ENCODE results near the gene HTRA2.
A peak's percentile ranks its signal among the peaks of the same experiment; 100 is the strongest.
"Not testable (repeated sequence)": the region's sequence is repeated elsewhere in the genome, so short reads cannot be mapped to it uniquely, and the experiment has no call there.

Gene HTRA2

DNA sequence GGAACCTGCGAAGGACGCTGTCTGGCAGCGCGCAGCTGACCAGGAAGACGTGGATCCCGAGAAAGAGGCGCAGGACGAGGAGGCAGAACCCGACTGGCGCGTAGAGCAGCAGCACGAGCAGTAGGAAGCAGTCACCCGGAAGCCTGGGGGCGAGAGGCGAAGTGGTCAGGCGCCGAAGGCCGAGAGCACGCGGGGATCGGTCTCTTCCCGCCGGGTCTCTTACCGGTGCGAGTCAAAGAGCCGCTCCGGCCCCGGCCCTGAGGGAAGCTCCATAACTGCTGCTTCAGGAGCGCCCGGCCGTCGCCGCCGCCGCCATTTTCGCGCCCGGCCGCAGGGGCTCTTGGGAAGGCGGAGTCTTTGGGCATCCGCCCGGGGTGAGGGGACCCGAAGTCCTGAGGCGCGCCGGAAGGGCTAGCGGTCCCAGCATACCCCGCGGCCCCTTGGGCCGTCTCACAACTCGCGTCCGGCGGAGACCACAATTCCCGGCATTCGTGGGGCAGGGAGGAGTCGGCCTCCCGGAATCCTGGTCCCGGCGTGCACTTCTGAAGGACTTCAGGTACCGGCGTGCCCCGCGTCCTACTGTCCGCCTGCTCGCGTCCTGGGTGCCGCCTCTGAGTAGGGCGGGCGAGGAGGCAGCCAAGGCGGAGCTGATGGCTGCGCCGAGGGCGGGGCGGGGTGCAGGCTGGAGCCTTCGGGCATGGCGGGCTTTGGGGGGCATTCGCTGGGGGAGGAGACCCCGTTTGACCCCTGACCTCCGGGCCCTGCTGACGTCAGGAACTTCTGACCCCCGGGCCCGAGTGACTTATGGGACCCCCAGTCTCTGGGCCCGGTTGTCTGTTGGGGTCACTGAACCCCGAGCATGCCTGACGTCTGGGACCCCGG, at the start of gene HTRA2, which contains the start of gene AUP1:
Gene HTRA2, plus strand, starts transcription at position 577 of the 882 bp plus-strand sequence. Its CDS starts 74 bp downstream, at position 651.
Gene AUP1, minus strand, starts transcription at position 350 of the 882 bp plus-strand sequence. Its CDS starts 77 bp downstream, at position 273.
- peak; percentile 97 for DNase-seq

DNA sequence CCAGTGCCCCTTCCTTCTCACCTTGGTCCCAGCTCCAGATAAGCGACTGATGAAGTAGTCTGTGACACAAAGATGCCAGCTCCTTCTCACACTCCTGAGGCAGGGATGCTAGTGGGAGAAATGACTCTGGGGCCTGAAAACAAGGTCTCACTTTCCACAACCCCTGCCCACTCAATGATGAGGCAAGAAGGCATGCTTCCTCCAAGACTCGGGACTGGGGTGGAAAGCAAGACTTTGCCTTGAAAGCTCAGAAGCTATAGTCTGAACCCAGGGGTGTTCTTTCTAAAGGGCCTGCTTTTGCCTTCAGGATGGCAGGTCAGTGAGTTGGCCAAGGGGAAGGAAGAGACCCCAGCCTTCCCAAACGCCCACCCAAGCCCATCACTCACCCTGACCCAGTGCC, 48.3 kb upstream of the HTRA2 start:
- DNase-seq, result no peak

- no peak for DNase-seq
Measured at GRCh38 chr2:74481961-74482800, 47.6 kb upstream of the HTRA2 start.

- DNase-seq, result peak; percentile 92
Measured at GRCh38 chr2:74482801-74483674, 46.7 kb upstream of the HTRA2 start, which contains the start of the genes CCDC142 and TTC31. Gene CCDC142, minus strand, starts transcription at chr2:74482998. Its CDS starts 161 bp downstream, at chr2:74482837. Gene TTC31, plus strand, starts transcription at chr2:74483081. Its CDS starts 15 bp downstream, at chr2:74483096.

- not testable (repeated sequence) for DNase-seq
Measured at GRCh38 chr2:74483675-74484164, 46.0 kb upstream of the HTRA2 start.

- no peak for DNase-seq
Measured at GRCh38 chr2:74486141-74486540, 43.6 kb upstream of the HTRA2 start.

DNA sequence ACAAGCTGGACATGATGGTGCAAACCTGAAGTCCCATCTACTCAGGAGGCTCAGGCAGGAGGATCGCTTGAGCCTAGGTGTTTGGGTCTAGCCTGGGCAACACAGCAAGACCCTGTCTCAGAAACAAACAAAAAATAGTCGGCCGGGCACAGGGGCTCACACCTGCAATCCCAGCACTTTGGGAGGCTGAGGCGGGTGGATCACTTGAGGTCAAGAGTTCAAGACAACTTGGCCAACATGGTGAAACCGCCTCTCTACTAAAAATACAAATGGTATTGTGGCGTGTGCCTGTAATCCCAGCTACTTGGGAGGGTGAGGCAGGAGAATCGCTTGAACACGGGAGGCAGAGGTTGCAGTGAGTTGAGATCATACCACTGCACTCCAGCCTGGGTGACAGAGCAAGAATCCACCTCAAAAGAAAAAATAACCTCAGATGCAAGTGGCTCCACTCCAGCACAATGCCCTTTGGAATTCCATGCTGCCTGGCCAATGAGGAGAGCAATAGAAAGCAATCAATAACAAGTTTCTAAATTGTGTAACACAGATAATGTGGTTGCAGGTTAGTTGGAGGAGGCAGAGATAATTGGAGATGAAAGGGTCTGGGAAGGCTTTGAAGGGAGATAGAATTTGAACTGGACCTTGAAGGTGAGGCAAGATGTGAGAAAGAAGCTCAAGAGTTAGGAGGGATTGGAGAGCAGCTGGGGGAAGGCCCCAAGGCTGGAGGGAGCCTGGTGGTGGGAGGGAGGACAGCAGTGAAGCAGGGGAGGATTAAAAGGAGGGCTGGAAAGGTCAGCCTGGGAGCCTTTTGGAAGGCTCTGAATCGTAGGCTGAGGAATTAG, 40.9 kb upstream of the HTRA2 start:
- DNase-seq, result no peak

GRCh38 chr2:74489906-74490305, 39.8 kb upstream of the HTRA2 start:
- no peak for DNase-seq

DNA sequence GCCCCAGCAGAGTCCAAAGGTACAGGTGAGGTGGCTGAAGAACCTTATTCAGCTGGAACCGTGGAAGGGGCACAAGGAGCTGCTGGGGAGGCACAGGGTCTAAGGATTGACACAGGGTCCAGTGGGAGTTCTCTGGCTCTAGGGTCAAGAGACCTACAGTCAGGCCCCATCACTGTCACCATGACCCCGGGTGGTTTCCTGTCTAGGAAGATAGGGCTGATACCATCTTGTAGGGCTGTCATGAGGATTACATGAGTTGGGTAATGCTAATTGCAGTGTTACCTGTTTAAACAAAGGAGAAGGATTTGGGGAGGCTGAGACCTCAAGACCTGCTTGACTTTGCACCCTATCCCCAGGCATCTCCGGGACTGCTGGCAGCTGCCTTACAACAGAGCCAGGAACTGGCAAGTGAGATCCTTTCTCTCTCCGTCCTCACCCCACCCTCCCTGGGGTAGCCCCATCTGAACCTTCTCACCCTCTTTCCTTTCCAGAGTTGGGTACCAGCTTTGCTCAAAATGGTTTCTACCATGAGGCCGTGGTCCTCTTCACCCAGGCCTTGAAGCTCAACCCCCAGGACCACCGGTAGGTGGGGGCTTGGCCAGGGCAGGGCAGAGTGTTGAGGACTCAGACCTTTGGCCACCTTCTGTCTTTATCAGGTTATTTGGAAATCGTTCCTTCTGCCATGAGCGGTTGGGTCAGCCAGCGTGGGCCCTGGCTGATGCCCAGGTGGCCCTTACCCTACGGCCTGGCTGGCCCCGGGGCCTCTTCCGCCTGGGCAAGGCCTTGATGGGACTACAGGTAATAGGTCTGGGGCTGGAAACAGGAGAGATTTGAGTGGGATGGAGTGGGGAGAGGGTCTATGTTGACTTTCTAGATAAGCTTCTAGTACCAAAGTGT, 37.8 kb upstream of the HTRA2 start:
- DNase-seq, result no peak

GRCh38 chr2:74493546-74493945, 36.2 kb upstream of the HTRA2 start:
- no peak for DNase-seq

- no peak for DNase-seq
Measured at GRCh38 chr2:74495440-74495839, 34.3 kb upstream of the HTRA2 start.

- DNase-seq, result no peak
Measured at GRCh38 chr2:74496997-74497776, 32.5 kb upstream of the HTRA2 start.

DNA sequence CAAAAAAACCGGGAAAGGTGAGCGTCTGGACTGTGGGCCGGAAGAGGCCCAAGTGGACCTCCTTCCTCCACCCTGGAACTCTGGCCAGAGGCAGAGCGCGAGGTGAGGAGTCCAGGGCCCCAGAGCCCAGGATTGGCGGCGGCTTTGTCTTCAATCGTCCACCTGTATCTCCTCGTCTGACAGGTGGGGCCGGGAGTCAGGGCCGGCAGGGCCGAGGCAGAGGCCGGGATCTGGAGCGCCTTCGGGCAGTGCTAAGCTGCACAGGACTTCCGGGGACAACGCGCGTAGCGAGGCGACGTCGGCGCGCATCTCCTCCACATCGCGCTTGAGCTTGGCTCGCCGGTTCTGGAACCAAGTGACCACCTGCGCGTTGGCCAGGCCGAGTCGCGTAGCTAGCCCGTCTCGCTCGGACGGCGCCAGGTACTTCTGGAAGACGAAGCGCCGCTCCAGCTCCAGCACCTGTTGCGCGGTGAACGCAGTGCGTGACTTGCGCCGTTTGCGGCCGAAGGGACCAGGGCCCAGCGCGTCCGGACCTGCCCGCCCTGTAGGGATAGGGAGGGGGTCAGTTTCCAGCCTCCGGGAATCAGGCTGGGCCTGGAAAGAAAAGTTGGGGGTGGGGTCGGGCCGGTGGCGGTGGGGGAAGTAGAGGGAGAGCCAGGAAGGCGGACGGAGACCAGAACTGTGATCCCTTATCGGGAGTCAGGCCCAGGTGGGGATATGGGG, 31.8 kb upstream of the HTRA2 start:
- peak; percentile 38 for DNase-seq

- DNase-seq, result peak; percentile 63
Measured at GRCh38 chr2:74498500-74499266, 31.1 kb upstream of the HTRA2 start.

GRCh38 chr2:74499267-74499939, 30.3 kb upstream of the HTRA2 start, which contains the start of gene LBX2:
Gene LBX2, minus strand, starts transcription at chr2:74499603. Its CDS starts 66 bp downstream, at chr2:74499537.
- DNase-seq, result no peak

DNA sequence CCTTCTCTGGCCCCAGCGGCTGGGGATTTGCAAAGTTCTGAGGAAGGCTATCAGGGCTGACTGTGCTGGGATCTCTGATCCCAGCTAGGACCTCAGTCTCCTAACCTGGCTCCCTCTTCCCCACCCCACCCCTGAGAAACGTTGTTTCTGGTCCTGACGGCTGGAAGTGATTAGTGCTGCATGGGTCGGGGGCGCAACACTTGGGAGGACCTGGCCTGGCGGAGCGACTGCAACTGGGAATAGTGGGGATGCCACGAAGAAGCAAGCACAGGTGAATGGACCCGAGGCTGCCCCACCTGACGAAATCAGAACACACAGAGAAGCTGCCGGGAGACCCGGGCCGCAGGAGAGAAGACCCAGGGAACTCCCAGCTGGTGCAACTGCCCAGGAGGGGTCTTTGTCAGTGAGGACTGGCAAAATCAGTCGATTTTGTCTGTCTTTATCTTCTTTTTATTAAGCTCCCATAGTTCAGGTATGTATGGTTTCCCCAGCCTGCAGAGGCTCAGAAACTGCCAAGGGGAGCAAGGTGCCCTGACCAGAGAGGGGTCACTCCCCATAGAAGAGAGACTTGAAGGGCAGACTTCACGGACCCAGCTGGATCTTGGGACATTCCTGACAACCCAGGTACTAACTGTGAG, 29.7 kb upstream of the HTRA2 start:
- no peak for DNase-seq

DNA sequence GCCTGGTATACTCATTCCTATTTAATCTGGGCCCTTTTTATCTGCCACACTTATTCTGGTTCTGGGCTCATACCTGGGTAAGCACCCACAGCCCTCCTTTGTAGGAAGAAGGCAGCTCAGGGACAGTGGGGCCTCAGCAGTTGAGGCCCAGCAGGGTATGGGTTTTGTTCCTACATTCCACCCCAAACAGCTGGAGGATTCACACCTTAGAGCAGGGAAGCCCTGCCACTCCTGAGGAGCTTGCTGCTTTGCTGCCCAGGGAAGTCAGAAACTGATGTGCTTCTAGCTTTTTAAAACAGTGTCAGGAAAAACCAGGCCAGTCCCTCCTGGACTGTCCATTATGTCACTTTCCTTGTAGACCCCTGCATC, 29.2 kb upstream of the HTRA2 start:
- no peak for DNase-seq
